Raji (cell line): ENCODE results near the gene KIF1A.

Experiments
- POLR2A ChIP-seq: IDR thresholded peaks from 2 replicates; pipeline ENCODE4 v1.6.1; 2011; ENCODE audit warnings: low read depth, low read length, control low read depth; ENCODE audit not compliant: insufficient read depth

KIF1A gene

GRCh38 chr2:240782886-240783818 is 36.9 kb downstream of the KIF1A start:
- no peak for TF ChIP-seq POLR2A

- TF ChIP-seq POLR2A, result no peak
Observed at GRCh38 chr2:240782221-240782885, 37.7 kb downstream of the KIF1A start.

GRCh38 chr2:240781471-240782220 is 38.4 kb downstream of the KIF1A start:
- TF ChIP-seq POLR2A, result no peak

GRCh38 chr2:240780023-240780700 is 39.9 kb downstream of the KIF1A start:
- no peak for TF ChIP-seq POLR2A

- no peak for TF ChIP-seq POLR2A
Observed at GRCh38 chr2:240778426-240778825, 41.6 kb downstream of the KIF1A start.

- no peak for TF ChIP-seq POLR2A
Observed at GRCh38 chr2:240777456-240778212, 42.4 kb downstream of the KIF1A start.

- TF ChIP-seq POLR2A, result no peak
Observed at GRCh38 chr2:240775905-240776304, 44.1 kb downstream of the KIF1A start.

GRCh38 chr2:240774856-240775255 is 45.2 kb downstream of the KIF1A start:
- no peak for TF ChIP-seq POLR2A

GRCh38 chr2:240769096-240769495 is 50.9 kb downstream of the KIF1A start:
- TF ChIP-seq POLR2A, result no peak

GRCh38 chr2:240768216-240768615 is 51.8 kb downstream of the KIF1A start:
- TF ChIP-seq POLR2A, result no peak

- no peak for TF ChIP-seq POLR2A
Observed at GRCh38 chr2:240767341-240767740, 52.7 kb downstream of the KIF1A start.

GRCh38 chr2:240766072-240766471 is 53.9 kb downstream of the KIF1A start:
- no peak for TF ChIP-seq POLR2A

GRCh38 chr2:240765007-240765406 is 55.0 kb downstream of the KIF1A start:
- no peak for TF ChIP-seq POLR2A

- no peak for TF ChIP-seq POLR2A
Observed at GRCh38 chr2:240764605-240765004, 55.4 kb downstream of the KIF1A start.
